Coronary artery (tissue), 2 donors: Measurements from ENCODE around the gene FPR1.

Experiments used
- DNase-seq: peaks from one replicate; pipeline ENCODE4 v3.0.0-alpha.2; 2017; ENCODE audit warnings: low spot score
- H3K27ac ChIP-seq, 2 donors: fragments of 200-600 bp; sonication (generic); one replicate each; pipeline ENCODE4 v1.5.1; 2016 to 2019
- H3K4me3 ChIP-seq: fragments of 200-600 bp; sonication (generic); 2 replicates; pipeline ENCODE4 v1.5.1; 2016; ENCODE audit warnings: mild to moderate bottlenecking, moderate library complexity
- CTCF ChIP-seq: fragments of 200-600 bp; sonication (generic); IDR thresholded peaks from one replicate; pipeline ENCODE4 v1.5.1; 2019; ENCODE audit warnings: antibody characterized with exemption

Gene FPR1

GRCh38 chr19:51714848-51715247 lies 36.8 kb downstream of the FPR1 start:
- H3K4me3 ChIP-seq: no peak overlapping the region
- no peak overlapping the region for H3K27ac ChIP-seq
- no peak for DNase-seq
- TF ChIP-seq CTCF: no peak

GRCh38 chr19:51713319-51714285 lies 38.1 kb downstream of the FPR1 start:
- no peak for TF ChIP-seq CTCF
- H3K27ac ChIP-seq: no peak overlapping the region
- peak; percentile 73 for DNase-seq
- H3K4me3 ChIP-seq: no peak overlapping the region

GRCh38 chr19:51712461-51713081 lies 39.1 kb downstream of the FPR1 start:
- Histone ChIP-seq H3K27ac (no peak overlapping the region), H3K4me3 (no peak overlapping the region)
- DNase-seq: peak; percentile 58
- TF ChIP-seq CTCF: no peak

GRCh38 chr19:51711702-51712101 lies 40.0 kb downstream of the FPR1 start:
- H3K27ac ChIP-seq: no peak overlapping the region
- DNase-seq: no peak
- TF ChIP-seq CTCF: no peak
- H3K4me3 ChIP-seq: no peak overlapping the region

GRCh38 chr19:51710163-51710562 lies 41.5 kb downstream of the FPR1 start:
- TF ChIP-seq CTCF: no peak
- Histone ChIP-seq H3K4me3 (no peak overlapping the region), H3K27ac (no peak overlapping the region)
- DNase-seq: no peak

- Histone ChIP-seq H3K27ac (no peak overlapping the region), H3K4me3 (no peak overlapping the region)
- no peak for TF ChIP-seq CTCF
- peak; percentile 50 for DNase-seq
Measured at GRCh38 chr19:51709575-51709974, 42.1 kb downstream of the FPR1 start.

GRCh38 chr19:51708811-51709210 lies 42.9 kb downstream of the FPR1 start:
- no peak for TF ChIP-seq CTCF
- no peak overlapping the region for H3K27ac ChIP-seq
- DNase-seq: no peak
- no peak overlapping the region for H3K4me3 ChIP-seq
